ENCODE results near the gene PTPN3.

PTPN3 gene

DNA sequence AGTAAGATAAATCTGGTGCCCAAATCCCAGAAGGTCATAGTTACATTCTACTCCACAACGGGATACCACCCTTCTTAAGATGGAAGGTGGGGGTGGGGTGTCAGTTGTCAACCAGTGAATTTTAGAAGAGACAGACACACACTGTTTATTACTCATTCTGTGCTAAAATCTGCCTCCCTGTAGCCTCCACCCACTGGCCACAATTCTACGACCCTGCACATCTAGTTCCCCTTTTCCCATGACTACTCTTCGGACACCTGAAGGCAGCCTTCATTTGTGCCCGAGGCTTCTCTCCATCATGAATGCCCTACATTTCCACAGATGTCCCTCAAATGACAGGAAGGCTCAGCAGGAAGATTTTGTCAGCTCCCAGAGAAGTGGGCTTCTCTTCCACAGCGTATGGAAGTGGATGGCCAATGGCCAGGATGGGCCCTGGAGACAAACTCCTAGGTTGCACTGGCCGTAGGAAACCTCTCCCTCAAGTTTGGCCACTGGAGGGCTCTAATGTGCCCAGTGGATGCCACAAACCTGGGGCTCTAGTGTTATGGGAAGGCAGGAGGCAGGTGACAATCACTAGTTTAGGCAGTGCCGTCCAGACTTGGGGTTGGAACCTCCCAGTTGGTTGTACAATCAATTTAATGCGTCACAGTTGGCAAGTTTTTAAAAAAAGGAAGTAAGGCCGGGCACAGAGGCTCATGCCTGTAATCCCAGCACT is 46.6 kb downstream of the PTPN3 start:
- no peak for DNase-seq (ENCODE audit: low read depth)

DNA sequence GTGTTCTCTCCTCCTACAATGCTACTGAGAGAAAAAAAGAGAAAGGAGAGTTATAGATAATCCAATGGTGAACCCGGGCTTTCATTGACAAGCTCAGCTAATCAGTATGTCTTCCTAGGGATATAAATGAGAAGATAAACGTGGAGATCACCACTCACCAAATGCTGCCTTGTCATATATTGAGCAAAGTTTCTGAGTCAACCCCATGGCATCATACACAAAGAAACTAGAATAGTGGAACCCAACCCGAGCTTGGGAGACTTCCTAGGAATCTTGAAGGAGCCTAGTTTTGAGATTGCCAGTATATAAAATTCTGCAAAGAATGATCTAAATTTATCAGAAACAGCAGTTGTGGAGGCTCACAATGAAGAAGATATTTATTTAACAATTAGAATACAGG is 47.8 kb downstream of the PTPN3 start:
- no peak for DNase-seq (ENCODE audit: low read depth)

DNA sequence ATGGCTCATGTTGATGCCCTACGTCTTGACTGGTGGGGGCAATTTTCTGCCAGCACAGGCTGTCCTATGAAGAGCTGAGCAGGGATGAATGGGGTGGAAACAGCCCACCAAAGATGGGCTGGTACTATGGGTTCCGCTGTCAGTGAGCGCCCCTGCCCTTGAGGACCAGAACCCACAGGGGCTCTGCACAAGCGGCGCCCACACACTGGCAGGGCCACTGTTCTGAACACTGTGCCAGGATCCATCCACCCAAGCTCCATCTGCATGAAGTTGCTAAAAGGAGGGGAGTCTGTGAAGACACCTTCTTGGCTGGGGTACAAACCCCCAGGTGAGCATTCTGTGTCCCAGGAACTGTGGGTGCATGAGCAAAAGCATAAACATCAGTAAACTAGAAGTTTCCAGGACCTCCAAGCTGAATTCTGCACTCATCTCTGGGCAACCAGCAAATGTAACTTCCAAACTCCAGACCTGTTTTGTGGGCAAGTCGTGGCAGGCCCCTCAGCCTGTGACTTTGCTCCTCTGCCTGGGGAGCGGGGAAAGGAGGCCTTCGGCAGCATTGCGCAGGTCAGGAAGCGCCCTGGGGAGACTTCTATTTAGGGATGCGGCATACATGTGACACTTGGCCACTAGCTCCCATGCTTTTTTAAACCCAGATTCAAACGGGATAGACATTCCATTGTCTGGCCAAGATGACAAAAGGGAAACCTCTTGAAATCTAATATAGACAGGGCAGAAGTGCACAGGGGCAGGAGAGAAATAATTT is 48.9 kb downstream of the PTPN3 start:
- DNase-seq (ENCODE audit: low read depth) = no peak

DNA sequence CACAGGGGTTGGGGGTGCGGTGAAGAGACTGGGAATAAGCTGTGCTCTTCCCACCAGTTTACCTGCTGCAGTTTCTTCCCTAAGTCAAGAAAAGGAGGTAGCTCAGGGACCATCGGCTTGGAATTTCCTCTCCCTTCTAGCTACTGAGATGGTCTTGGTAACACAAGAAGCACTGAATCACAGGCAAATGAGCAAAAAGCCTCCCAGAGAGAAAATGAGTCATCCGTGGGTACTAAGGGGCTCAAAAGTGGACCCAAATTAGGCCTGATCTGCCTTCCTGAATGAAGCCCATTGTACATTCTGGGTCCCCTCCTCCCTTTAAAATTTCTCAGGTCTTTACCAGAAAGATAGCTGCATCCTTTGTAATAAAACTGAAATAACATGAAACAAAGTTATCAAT is 49.9 kb downstream of the PTPN3 start:
- no peak for DNase-seq (ENCODE audit: low read depth)

DNA sequence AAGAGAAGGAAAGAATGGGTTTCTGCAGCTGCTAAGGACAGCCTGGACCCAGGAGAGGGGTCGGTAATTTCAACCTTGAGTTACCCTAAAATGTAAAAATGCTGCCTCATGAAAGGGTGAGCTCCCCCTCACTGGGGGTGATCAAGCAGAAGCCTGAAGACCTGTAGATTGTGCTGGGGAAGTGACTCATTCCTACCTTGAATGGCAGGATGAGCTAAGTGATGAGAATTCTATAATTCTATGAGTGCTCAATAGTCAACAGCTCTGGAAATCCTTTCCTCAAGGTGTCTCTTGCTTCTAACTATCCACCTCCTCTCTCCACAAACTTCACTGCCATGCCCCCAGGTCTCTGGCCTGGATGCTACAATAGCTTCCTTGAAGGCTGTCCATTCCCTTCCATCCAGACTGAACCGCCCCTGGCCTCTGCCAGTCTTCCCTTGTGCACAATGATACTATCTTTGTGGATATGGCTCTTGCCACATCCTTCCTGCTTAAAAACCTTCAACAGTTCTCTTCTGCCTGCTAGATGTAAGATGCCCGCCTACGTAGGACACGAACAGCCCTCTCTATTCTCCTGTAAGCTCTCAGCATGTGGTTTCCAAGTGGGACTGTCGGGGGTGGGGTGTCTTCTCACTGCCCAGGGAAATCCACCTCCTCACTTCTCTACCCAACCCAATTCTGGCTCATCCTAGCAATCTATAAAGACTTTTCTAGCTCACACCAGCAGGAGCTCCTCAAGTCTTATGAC is 50.6 kb downstream of the PTPN3 start:
- no peak for DNase-seq (ENCODE audit: low read depth)

DNA sequence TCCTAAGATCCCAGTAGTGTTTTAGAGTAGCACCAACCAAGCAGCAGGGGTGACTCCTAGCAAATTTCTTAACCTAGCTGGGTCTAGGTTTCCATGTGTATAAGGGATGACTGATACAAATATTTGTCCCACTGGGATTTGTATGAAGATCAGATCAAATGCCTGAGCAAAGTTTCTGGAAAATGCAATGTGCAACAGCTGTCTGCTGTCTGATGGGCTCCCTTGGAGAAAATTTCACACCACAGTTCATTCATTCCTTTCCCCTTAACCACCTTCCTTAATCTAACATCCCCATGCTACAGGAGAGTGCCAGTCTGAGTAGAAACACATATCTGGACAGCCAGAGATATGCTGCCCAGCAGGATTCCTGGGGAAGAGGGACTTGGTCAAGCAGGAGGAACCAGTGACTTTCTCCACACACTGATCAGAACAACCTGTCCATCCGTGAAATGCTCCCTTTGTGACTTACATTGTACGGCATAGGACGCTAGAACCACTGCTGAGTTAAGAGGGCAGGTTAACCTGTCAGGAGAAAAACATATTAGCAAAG is 53.3 kb downstream of the PTPN3 start:
- no peak for DNase-seq (ENCODE audit: low read depth)

DNA sequence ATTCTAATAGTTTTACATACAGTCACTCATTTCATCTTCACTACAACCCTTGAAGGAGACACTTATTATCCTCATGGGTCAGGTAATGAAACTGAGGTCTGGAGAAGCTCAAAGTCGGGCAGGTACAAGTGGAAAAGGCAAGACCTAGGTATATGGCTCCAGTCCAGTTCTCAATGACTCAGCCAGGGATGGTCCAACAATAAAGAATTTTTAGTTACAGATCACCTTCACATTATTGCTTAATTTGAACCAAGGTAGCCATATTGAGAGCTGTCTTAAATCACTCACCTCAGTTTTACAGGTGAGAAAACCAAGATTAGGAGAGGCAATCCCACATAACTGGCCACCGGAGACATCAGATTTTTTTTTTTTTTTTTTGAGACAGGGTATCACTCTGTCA is 55.4 kb downstream of the PTPN3 start:
- DNase-seq (ENCODE audit: low read depth) = no peak

DNA sequence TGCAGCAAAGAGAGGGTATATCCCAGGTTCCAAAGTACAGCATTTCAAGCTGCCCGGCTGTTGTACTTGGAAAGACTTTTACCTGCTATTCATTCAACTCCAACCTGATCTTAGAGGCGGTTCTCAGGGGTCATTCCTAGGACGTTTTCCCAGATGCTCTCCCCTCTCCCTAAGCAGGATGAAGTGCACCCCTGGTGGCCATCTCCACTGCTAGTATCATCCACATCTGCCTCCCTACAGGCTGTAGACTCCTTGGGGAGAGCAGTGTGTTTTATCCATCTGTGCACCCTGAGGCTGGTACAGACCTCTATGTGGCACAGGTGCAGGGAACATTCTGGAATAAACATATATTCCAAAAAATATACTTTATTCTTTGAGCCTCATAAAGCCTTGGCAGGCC is 56.8 kb downstream of the PTPN3 start:
- no peak for DNase-seq (ENCODE audit: low read depth)

DNA sequence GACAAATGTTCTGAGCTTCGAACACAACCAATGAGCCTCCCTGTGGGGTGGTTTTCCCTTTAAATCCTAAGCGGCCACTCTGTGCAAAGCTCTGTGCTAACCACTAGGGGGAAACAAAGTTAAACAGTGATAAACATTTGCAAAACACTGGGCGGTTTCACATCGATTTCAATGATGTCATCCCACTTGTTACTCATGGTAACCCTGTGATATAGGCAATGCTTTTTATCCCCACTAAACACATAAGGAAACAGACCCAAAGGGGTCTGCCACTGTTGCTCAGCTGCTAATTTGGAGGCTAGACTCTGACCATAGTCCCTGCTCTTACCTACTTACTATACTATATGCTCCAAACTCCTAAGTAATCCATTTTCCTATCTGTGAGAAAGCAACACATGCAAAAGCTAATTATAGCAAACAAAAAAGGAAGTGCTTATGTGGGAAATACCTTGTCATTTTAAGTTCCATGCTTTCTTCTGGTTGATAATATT is 57.3 kb downstream of the PTPN3 start:
- no peak for DNase-seq (ENCODE audit: low read depth)

DNA sequence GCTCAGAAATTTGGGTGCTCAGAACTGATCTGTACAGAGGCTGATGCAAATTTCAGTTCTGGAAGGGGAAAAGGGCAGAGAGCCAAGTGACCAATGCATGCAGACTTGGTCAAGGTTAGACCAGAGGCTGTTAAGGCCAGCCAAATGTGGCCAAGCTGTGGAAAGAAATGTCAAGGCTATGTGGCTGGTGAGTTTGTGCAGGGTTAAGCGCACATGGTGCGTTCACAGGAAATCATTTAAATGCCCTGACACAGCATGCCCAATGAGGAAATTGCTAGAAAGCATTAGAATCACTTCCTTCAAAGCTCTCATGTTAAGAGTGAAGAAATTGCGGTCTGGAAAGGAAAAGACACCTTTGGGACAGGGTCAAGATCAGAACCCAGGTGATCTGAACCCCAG is 58.0 kb downstream of the PTPN3 start:
- DNase-seq (ENCODE audit: low read depth) = no peak

DNA sequence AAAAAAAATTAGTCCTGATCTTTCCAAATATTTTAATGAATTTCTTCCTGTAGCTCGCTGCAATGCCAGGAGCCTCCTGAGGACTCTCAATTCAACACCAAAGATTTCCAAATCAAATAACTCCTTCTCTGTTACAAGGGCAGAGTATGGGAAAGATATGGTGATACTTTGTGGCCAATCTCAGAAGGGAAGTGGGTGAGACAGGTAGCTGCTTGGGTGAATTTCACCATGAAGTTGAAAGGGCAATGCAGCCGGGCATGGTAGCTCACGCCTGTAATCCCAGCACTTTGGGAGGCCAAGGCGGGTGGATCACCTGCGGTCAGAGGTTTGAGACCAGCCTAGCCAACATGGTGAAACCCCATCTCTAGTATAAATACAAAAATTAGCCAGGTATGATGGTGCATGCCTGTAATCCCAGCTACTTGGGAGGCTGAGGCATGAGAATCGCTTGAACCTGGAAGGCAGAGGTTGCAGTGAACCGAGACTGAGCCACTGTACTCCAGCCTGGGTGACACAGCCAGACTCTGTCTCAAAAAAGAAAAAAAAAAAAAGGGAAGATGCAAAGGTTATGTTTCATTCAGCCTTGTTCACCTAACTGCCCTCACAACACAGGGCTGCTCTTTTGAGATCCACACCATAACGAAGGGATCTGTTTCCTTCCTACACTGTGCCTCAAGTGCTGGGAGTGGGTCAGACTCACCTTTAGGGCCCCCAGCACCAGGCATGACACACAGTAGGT is 58.6 kb downstream of the PTPN3 start:
- no peak for DNase-seq (ENCODE audit: low read depth)

DNA sequence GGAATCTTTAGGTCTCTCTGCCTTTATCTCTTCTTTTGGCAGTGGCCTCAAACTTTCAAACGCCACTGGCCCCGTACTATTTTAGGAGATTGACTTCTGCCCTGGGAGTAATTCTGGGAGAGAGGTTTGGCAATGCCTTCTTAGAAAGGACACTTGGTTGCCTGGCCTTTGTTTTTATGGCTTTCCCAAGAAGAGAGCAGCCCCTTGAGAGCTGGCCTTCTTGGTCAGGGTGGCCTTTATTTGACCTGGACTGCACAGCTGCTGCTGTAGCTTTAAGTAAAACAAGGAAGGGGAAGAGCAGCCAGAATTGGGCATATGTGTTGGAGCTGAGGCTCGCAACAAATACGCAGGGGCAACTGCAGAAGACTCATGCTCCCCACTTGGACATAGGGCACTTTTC is 60.8 kb downstream of the PTPN3 start:
- DNase-seq (ENCODE audit: low read depth) = no peak

DNA sequence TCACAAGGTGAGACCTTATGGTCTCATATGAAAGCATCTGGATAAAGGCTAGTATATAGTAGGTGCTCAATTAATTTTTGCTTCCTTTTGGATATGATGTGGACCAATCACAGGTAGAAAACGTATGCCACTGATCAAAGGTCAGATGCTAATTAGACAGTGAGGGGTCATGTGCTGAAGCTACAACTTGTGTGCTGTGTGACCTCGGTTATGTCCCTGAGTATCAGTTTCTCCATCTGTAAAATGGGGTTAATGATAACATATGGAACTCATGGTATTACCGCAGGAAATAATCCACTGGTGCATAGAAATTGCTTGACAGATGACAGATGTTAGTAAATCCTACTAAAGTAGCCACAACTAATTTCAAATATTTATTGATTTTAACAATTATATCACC is 62.0 kb downstream of the PTPN3 start:
- DNase-seq (ENCODE audit: low read depth) = no peak

DNA sequence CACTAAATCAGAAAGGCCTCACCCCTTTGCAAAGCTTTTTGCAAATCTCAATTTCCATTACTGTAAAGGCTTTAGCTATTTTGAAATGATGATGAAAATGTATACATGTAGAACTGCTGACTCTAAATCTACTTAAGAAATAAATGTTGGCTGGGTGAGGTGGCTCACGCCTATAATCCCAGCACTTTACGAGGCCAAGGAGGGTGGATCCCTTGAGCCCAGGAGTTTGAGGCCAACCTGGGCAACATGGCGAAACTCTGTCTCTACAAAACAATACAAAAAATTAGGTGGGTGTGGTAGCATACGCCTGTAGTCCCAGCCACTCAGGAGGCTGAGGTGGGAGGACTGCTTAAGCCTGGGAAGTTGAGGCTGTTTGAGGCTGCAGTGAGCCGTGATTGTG is 64.6 kb downstream of the PTPN3 start:
- DNase-seq (ENCODE audit: low read depth) = no peak

DNA sequence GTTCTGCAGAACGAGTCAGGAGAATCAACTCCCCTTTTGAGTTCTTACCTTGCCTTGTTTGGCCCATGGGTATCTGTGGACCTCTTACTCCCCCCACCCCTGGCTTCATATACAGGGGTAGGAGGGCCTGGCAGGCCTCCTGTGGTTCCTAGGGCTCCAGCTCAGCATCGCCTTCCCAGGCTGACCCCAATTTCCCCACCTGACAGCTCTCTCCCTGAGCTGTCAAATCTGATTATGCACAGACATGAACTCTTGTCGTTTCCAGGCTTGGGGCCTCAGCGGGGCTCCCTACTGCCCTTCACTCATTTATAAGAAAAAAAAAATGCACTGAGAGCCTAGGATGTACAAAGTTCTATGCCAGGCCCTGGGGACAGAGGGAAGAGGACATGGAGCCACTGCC is 67.9 kb downstream of the PTPN3 start:
- no peak for DNase-seq (ENCODE audit: low read depth)

DNA sequence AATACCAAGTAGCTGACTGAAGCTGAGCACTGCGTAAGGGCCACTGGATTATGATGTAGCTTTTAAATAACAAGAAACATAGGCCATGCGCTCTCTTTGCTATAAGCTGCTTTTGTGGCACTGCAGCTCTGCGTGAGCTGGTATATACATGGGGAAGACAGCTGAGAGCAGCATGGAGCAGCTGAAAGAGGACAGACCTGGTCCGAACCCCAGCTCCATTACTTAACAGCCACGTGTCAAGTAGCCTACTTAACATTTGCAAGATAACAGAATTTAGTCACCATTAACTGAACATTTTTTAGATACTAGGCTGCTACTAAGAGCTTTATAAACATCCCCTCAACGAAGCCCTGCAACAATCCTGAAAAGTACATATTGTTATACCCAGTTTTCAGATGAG is 69.3 kb downstream of the PTPN3 start:
- no peak for DNase-seq (ENCODE audit: low read depth)

DNA sequence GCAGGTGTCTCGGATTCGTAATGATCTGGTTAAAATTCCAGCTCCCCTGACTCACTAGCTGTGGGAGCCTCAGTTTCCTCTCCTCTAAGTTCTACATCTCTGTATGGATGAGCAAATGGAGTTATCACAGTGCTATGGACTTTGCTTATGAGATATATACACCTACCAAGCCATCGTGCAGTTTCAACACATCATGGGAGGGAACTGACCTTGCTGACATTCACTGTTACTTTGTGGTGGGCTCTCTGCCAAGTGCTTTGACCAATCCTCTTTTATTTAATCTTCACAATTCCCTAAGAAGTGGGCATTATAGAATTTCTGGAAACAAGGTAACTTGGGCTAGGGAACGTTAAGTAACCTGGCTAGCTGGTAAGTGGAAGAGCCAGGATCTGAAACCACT is 70.2 kb downstream of the PTPN3 start:
- no peak for DNase-seq (ENCODE audit: low read depth)

DNA sequence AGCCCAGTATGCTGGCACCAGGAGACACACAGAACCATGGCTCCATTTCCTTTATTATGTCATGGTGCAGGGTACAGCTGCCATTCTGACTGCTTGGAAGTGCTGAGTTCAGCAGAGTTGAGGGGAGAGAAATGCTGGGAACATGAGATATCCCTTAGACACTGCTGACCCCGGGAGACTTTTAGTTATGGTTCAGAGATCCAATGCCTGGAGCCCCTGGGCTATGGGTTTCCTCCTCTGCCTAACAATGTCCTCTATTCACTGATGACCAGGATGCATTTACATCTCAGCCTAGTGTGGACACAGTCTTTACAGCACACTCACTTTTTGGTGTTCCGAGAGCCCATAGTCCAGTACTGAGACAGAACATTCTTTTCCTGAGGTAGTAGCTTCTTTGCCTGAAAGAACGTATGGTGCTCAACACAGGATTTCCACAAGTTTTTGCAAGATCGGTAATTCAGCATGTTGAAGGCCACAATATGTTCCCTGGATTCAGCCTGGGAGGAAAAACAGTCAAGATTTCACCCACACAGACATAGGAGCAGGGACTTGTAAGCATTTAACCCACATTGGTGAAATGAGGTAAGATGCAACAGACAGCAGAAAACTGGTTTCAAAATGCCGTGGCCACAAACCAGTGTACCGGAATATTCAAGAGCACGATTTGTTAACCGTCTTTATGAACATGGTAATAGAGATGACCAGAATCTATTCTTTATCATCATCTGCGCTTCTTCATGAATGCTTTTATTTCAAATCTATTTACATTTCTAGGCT is 71.3 kb downstream of the PTPN3 start:
- no peak for DNase-seq (ENCODE audit: low read depth)

DNA sequence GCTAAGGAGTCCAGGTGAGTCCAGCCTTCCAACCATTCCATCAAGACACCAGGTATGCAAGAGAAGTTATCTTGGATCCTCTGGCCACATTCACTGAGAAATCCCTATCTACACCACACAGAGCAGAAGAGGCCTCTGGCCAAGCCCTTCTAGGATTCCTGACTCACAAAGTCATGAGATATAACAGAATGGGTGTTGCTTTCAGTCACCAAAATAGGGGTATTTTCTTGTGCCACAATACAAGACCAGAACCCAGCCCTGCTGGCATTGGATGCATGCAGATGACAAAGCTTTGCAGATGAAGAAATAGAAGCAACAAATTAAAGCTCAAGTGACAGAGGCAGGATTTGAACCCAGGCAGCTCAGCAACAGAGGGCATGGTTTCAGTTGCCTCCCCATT is 73.5 kb downstream of the PTPN3 start:
- no peak for DNase-seq (ENCODE audit: low read depth)

DNA sequence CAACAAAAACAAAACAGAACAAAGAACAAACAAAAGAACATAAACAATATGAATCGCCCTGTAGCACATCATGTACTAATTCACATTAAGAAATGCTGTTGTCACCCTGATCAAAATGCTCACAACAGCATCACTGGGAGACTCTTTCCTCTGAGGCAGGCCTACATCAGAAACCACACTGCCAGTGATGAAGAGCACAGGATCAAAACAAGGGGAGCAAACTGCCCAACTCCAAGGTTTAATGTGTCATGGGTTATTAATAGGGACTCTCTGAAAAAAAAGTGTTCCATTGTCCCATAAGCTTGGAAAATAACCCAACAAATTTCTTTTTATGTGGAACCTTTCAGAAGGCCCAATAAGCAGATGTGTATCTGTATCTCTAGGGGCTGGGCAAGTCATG is 74.2 kb downstream of the PTPN3 start:
- no peak for DNase-seq (ENCODE audit: low read depth)

DNA sequence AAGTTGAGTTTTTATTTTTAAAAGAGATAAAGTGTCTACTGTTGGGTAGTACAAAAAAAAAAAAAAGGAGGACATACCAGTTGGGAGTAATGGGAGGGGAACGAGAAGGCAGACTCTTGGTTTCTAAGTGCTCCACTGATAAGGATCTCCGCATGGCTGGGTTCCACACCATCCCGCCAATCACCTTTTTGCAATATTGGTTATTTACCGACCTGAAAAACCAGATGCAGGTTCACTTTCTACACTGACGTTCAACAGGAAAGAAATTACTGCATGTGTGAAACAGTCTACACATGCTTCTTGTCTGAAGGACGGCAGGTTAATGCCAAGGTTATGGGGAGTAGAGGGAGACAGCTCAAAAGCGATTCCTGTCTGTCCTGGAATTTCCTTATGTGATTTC is 75.5 kb downstream of the PTPN3 start:
- DNase-seq (ENCODE audit: low read depth) = no peak
